HK-2 (cell line): ENCODE results near the gene TAS1R1.

Experiments
- DNase-seq: peaks from one replicate; pipeline ENCODE4 v3.0.0-alpha.2; 2018; ENCODE audit not compliant: unreplicated experiment

The TAS1R1 gene

DNA sequence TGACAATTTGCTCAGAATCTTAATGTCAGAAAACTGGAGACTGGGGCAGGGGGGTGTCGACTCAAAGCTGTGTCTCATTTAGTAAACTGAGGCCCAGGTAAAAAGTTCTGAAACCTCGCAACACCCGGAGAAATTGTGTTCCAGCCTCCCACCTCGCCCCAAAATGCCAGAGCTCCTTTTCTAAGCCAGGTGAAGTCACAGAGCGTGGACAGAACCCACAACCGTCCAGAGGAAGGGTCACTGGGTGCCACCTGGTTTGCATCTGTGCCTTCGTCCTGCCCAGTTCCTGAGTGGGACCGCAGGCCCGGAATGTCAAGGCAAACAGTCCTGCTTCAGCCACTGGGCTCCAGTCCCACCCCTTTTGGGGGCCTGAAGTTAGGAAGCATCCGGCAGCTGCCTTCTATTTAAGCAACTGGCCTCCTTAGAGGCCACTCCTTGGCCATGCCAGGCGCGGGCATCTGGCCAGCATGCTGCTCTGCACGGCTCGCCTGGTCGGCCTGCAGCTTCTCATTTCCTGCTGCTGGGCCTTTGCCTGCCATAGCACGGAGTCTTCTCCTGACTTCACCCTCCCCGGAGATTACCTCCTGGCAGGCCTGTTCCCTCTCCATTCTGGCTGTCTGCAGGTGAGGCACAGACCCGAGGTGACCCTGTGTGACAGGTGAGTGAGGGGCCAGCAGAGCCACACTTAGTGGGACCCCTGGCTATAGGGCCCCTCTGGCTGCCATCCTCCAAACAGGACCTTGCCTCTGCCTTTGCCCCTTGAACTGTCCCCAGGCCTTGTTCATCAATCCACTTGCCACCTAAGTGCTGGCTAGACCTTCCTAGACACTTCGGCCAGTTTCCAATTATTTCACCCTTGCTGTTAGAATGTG is at the start of gene TAS1R1:
Gene TAS1R1, plus strand, starts transcription at position 401 of the 872 bp plus-strand sequence. Its CDS starts 67 bp downstream, at position 468.
- DNase-seq, result no peak

DNA sequence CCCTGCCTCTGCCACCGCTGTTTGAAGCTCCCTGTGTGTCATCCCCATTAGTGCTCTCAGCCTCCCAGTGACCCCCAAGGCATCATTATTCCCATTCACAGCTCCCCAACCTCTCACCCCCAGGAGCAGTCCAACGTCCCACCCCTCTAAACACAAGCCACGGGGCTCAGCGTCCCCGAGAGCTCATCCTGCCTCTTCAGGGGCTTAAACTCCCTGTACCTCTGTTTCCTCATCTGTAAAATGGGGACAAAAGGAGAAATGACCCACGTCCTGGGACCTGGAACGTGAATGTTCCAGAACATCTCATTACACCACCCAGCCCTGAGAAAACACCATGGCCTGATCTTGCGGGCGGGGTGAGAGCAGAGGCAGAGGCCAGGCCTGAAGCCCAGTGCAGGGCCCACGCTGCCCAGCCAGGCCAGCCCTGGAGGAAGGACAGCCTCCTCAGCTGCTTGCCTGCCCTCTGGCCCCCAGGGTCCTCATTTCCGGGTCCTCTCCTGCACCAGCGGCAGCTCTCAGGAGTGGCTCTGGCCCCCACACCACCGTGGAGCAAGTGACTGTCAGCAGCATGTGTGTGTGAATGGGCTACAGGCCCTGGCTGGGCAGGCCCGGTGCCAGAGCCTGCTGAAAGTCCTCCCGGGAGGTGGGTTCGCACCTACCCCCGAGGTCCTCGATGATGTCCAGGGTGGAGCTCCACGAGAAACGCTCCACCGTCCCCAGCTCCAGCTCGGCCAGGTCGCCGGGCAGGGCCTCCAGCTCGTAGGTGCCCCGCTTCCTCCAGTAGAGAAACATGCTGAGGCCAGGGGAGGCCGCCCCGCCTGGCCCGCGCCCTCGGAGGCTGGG is 49.5 kb upstream of the TAS1R1 start:
- no peak for DNase-seq

DNA sequence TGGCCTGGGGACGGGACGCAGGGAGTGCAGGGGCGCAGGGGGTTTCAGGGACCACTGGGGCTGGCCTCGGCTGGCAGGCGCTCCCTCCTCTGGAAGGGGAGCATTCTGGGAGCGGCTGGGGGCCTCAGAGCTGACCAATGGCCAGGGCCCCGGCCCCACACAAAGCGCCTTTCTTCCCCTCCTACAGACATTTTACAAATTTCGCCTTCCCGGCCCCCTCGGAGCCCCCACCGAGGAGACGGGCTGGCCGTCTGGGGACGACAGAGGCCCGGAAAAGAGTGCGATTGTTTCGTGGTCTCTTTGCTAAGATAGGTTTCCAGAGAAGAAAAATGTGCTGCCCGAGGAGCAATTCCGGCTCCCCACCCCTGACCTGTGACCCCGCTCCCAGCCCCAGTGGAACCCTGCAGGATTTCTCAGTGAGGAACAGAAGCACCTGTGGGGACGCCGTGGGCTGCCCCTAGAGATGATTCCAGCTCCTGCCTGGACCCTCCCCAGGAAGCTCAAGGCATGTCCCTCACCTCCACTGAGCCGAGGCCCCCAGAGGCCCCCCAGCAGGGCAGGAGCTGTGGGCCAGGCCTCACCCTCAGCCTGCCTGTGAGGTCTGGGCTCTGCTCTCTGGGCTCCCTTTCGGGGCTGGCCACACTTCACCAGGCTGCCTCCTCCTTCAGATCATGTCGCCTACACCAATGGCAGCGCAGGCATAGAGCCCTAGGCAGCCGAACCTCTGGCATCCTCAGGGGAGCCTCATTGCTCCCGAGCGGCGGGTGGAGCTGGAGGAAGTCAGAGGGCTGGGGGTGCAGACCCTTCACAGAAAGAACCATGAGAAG is 48.7 kb upstream of the TAS1R1 start:
- DNase-seq, result no peak

DNA sequence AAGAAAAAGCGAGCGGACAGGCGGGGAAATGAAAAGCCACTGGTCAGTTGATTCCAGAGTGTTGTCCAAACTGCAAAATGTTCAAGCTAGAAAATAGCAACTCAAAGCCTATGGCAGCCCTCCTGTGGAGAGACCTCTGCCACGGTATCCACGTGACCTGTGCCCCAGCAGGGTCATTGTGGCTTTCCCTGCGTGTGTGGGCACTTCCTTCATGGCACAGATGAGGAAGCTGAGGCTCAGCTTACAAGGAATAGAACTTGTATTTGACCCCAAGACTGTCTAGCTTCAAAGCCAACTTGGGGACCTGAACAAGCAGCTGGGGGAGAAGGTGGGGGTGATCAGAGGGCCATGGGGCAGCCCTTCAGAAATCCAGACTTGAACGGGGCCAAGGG is 48.1 kb upstream of the TAS1R1 start:
- no peak for DNase-seq

DNA sequence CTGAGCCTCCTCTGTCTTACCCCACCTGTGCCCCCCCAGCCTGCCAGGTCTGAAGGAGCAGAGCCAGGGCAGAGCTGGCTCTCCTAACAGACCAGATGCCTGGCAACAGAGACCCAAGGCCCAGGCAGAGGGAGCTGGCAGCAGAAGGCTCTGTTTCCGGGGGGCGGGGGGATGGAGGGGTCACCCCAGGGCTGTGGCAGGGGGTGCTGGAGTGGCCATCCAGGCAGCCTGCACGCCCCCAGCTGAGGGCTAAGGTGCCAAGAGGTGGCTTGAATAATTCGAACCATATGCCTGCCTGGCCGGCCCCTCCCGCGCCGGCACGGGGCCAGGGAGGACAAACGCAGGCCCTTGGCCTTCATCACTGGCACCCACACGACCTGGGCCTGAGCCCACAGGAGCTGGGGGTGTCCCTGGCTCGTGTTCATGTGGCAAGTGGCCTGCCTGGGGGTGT is 47.6 kb upstream of the TAS1R1 start:
- no peak for DNase-seq

DNA sequence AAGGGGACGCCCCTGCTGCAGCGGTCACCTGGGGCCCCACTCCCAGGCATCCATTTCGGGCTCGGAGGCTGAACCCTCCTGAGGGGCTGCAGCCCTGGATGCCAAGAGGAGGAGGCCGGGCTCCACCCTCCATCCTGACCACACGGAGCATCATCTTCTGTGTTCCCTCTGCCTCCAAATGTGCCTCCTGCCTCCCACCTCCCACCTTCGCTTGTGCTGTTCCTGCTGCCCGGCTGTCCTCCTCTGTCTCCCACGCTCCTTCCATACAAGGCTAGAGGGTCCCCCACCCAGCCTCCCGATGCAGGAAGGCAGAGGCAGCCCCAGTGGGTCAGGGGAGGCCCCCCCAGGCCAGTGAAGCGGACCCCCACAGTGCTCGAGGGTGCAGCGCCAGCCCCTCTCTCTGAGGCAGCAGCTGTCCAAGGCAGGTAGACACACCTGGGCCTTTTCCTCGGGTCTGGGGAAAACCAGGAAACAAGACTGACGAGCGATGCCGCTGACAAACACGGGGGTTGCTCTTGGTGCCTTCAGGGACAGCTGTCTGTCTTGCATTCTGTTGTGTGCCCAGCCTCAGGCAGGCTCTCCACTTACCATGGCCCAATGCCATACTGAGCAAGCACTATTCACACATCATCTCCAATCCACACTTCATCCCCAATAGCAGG is 46.8 kb upstream of the TAS1R1 start:
- DNase-seq, result no peak

DNA sequence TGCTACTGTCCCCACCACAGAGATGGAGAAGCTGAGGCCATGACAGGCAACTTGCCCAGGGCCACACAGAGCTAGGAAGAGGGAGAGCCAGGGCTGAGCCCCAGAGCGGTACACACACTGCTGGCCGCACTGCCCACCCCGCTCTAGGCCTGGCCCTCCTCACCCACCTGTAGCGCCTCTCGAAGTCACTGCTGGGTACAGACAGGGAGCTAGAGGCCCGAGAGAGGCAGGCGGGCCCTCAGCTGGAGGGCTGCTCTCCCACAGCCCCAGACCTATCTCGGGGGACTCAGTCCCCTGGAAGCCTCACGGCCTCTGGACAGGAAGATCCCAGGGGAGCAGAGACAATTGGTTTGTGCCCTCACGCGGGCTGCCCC is 46.3 kb upstream of the TAS1R1 start:
- DNase-seq, result no peak

DNA sequence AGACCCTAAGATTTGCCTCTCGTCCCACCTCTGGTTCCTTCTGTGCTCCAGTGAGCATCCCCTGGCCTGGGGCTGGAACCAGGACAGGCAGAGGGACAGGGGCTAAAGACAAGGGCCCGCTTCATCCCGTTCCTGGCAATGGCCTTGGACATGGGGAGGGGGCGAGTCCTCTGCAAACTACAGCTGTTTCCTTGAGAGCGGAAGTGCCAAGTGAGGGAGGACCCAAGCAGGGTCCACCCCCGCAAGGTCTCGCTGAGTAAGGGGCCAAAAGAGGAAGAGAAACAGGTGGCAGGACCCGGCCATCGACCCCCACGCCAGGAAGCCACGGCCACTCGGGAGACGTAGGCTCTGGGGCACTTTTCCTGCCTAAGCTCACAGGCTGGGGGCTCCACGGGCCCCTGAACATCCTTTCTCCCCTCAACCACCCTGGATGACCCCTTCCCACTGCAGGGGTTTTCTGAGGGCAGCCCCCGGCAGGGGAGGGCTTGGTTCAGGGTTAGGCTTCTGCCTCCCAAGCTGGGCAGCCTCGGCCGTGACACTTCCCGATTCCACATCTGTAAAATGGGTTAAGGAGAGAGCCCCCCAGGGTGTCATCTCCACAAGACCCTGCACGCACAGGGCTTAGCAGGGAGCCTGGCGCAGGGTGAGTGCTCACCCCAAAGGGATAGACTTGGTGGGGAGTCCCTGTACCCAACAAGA is 45.7 kb upstream of the TAS1R1 start:
- DNase-seq, result no peak

DNA sequence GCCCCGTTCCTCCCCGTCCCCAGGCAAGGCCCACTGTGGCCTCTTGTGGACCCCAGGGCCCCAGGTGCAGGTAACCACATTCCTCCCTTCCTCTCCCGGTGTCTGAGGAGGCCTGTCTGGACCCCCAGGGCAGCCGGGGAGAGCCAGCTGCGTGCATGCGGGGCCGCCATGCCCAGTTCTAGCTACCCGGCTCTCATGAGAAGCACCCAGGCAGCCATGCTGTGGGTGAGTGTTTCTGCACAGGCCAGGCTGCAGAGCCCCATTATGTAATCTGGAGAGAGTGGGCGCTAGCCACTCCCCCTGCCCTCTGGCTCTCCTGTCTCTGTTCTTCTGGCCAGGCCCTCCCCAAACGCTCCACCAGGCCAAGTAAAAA is 45.2 kb upstream of the TAS1R1 start:
- DNase-seq, result no peak

DNA sequence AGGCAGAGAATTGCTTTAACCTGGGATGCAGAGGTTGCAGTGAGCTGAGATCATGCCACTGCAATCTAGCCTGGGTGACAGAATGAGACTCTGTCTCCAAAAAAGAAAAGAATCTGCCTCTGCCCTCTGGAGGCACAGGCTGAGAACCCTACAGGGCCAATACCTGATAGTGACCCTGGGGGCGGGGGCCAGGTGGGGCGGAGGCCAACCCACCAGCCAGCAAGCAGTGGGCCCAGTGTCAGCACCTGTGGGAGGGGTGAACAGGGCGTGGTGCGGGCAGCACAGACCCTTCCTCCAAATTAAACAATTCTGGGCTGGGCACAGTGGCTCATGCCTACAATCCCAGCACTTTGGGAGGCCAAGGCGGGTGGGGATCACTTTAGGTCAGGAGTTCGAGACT is 44.6 kb upstream of the TAS1R1 start:
- no peak for DNase-seq

DNA sequence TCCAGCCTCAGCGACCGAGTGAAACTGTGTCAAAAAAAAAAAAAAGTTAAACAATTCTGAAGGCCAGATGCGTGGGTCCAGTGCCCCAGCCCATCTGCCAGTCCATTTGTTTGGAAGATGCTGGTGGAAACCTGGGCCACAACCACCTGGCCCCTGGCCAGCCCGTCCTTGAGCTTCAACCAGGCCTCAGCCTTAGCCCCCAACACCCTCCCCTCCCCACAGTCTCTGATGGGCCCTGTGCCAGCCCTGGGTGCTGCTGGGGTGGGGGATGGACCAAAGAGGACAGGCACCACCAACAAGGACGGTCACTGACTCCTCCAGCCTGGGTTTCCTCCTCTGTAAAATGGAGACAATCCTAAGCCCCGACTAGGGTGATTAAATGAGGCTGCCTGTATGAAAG is 44.1 kb upstream of the TAS1R1 start:
- no peak for DNase-seq

DNA sequence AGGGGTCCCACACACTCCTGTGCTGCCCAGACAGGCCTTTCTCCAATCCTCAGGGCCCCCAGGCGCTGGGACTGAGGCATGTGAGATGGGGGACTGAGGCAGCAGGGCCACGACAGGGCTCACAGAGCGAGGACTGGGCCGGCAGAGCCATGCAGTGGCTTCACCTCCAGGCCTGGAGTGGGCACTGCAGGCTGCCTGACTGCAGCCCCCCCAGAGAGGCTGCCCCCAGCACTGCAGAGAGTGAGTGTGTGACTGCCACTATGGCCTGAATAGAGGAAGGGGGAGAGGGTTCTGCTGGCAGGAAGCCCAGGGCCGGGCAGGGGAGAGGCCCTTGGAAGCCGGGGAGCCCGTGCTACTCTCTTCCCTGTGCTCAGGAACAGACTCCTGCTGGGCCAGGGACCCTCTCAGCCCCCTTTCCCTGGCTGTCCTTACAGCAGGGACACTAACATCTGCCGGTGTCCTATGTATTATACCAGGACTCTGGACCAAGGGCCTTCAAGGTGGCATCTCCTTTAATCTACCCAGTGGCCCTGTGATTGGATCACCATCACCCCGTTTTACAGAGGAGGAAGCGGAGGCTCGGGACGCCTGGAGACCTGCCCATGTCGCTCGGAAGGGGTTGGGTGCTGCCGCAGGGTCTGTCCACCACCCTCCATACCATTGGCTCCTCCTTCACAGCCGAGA is 43.4 kb upstream of the TAS1R1 start:
- no peak for DNase-seq

DNA sequence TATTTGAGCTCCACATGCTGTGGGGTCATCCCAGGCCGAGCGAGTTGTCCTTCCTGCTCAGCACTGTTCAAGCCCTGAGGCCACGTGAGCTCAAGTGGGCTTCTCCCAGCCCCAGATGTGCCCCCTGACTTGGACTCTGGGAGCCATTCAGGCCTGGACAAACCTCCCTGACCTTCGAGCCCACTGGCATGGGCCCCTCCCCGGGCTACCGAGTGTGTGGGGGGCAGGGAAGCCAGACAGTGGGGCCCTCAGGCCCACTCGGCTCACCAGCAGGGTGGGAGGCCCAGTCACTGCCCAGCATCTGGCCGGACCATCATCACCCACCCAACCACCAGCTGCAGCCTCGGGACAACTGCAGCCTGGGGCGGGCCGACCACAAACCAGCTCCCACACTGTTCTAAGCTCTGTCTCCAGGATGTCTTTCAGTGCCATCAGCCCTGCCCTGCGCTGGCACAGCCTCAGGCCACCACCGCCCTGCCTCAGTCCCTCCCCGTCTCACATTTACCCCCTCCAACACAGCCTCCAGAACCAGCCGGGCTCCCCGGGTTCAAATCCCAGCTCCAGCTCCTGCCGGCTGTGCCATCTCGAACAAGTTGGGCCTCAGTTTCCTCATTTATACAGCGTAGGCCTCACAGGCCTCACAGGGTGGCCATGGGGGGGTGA is 42.7 kb upstream of the TAS1R1 start:
- DNase-seq, result no peak

DNA sequence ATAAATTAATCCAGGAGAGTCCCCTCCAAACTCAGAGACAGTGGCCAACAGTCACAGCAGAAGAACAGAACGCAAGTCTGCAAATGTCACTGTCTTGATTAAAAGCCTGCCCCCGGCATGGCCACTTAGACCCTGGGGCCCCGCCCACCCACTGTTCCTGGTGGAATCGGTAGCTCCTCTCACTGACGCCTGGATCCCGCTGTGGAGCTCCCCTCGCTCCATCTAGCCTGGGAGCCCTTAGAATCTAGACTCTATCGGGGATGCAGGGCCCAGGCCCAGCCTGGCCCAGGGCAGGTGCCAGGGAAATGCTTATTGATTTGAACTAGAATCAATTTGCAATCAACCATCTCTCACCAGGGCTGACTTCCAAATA is 42.2 kb upstream of the TAS1R1 start:
- DNase-seq, result no peak

DNA sequence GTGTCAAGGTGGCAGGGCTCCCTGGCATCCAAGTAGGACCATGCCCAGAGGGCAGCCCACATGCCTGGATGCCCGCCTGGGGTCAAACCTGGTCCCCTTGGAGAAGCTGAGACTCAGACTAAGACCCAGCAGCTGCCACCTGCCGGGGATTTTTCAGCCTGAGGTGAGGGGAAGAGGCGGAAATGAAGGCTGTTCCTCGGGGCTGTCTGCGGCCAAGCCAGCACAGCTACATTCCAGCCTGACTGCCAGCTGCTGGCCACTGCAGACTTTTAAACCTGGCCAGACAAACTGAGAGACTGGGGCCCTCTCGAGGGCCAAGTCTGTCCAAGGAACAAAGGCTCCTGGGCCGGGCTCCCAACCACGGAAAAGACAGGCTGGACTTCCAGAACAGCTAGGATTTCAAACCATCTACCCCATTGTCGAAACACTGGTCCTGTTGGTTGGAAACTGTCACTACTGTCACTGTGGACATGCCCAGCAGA is 41.7 kb upstream of the TAS1R1 start:
- DNase-seq, result no peak

DNA sequence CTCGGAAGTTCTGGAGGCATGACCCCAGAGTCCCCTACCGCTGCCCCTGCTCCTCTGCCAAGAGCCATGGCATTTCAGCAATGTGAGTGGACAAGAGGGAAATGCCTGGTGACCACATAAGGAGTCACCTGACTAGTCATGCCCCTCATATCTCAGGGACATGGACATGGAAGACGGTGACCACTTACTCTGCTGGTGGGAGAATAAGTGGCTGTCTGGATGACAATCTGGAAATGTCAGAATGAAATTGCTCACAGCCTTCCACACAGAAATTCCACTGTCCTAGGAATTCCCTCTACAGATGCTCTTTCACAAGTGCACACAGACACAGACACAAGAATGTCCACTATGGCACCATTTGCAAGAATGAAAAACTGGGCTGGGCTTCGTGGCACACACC is 39.3 kb upstream of the TAS1R1 start:
- DNase-seq, result peak; percentile 38

DNA sequence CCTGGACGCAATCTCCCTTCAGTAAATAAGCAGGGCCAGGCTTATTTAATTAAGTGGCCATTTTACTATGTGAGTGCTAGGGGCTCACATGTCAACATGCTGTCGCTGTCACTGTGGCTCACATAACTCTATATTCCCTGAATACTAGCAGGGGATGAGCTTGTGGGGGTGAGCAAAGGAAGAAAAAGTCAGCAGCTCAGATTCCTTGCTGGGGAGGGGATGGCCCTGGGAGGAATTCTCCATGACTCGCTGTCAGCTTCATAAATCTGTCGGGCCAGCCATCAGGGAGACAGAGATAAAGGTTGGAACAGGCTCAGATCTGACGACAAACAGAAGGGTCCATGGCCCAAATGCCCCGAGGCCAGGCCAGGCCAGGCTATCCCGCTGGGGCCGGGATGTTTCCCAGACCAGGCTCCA is 37.7 kb upstream of the TAS1R1 start:
- DNase-seq, result no peak

DNA sequence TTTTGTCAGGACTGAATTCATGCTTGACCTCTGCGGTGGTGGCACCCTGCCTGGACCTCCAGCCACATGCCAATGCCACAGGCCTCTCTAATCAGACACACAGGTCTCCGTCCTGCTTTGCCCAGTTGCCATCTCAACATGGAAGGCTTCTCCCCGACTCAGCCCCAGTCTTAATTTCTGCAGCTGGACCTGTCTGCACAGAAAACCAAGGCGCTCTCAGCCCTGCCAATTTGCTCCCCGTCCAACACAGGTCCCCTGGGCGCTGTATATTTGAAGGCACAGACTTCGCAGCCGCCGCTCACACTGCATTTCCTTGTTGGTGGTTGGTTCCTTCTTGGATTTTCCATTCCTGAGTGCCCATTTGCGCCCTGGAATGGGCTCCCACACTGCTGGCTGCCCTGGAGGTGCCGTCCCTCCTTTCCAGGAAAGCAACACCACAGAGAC is 35.6 kb upstream of the TAS1R1 start:
- no peak for DNase-seq

DNA sequence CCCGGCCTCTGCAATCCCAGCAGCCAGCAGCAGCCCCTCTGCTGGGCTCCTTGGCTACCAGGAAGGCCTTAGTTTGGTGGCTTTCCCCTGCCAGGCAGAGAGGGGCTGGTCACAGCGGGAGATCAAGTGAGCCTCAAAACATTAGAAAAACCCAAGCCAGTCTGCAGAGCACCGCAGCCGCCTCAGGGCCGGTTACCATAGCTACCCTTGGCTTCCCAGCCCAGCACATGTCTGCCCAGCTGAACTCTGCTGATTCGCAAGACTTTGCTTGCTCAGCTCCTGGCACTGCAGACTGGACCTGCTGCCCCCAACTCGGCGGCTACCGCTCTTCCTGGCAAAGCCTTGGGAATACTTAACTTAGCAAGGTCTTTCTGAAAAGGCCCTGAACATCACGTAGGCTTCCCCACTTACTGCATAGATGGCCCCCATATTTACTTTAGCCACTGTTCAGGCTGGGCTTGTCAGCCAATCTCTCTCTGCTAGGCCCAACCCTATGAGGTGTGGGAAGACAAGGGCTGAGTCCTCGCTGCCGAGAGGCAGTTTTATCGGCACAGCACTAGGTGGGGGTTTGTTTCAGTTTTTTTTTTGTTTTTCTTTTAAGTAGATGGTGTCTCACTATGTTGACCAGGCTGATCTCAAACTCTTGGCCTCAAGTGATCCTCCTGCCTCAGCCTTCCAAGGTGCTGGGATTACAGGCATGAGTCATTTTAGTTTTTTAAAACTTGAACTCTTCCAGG is 35.0 kb upstream of the TAS1R1 start:
- no peak for DNase-seq
